Left colon (tissue), 2 donors: ENCODE results near the gene FKBP10. TPM values are rescaled to one million over a fixed set of nuclear protein-coding genes. Genes with fewer than 3 reads are reported as not detected.
A peak's percentile ranks its signal among the peaks of the same experiment; 100 is the strongest.

ENCODE experiments used
- ATAC-seq: fragments of 200-7000 bp; cut with Tn5 transposase; one replicate; pipeline ENCODE4 v1.9.1; 2020; ENCODE audit warnings: mild to moderate bottlenecking, moderate library complexity
- DNase-seq, 2 donors: peaks; one replicate each; pipeline ENCODE4 v3.0.0-alpha.2; 2020
- intact Hi-C, 2 donors: fragments of 100-400 bp; cut with DNase I in 1 of 2; cut with micrococcal nuclease in 1 of 2; formaldehyde crosslinking; loops; one replicate each; pipeline versions ENCODE4 v1.11.2 to v1.14.0; 2022; cut with DNase I, micrococcal nuclease
- total RNA-seq, 2 donors: library from RNA; stranded (reverse); fragmentation: NEBNext Ultra II Directional; extraction: Animal tissue kit (Norgen Biotek cat#: 25700); gene quantifications; one replicate each; pipeline ENCODE4 v1.2.1, GENCODE V29; 2021
- donor health status: DM: no; HTN: no; CAD: no.
- donor health status: DM: yes; HTN: yes; CAD: no.

FKBP10 gene
- total RNA-seq, 2 donors from 2014 or later, result 4.2 to 10.8 TPM

DNA sequence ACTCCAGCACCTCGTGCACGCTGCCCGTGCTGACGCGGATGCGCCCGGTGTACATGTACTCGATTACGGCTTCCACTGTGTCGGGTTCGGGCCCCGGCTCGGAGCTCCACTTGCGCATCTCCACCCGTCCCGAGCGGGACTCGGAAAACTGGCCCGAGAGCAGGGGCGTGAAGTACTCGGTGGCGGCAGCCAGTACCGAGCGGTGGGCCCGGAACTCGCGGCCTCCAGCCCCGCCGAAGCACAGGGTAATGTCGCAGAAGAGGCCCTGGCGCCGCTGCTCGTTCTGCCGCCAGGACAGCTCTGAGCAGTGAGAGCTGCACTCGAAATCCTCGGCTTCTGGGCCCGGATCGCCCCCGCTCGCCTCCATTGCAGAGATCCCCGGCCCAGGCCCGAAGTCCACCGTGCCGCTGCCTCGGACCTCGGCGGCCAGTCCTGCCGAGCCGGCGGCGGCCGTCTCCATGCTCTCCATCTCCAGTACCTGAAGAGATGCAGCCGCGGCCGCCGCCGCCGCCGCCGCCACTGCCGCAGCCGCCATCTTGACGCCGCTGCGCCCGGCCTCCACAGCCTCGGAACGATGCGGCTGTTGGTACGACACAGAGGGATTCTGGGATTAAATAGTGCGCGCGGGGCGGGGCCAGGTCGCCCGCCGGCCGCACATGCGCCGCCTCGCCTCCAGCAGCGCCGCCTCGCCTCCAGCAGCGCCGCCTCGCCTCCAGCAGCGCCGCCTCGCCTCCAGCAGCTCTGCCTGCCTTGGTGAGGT, 52.2 kb downstream of the FKBP10 start, which contains the start of gene KLHL11:
Gene KLHL11 (minus strand): TSS at position 588 of the 760 bp plus-strand sequence. CDS start 53 bp downstream, at position 535.
- intact Hi-C loops, result no loop called here
- ATAC-seq (peak; percentile 96), DNase-seq (peak; percentile 85 to 92)

DNA sequence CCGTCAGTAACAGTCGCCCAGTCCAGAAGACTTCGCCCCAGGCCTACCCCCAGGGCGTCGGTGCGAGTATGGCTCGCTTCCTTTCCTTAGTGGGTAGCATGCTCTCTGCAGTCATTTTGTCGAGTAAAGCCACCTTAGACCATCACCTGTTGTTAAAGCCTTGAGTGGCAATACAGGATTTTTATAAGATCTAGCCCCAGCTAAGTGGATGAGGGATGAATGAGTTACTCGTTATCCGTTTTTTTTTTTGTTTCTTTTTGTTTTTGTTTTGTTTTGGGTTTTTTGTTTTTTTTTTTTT, 52.7 kb downstream of the FKBP10 start:
- intact Hi-C loops, result no loop called here
- no peak for DNase-seq
- no peak for ATAC-seq

DNA sequence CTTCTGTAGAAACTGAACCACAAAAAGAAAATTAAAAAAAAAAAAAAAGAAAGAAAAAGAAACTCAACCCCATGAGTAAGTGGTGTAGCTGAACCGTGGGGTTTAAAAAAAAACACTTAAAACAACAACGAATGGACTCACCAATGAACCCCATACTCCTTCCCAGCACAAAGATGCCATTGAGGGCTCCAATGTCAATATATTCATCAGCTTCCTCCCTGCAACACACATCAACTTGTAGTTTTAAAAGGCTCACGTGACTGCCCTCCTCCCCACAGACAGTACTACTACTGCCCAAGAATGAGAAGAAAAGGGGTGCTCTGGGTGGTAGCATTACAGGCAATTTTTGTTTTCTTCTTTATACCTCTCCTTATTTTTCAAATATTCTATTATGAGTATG, 55.8 kb downstream of the FKBP10 start:
- ATAC-seq (no peak), DNase-seq (no peak)
- intact Hi-C loops, result no loop called here

DNA sequence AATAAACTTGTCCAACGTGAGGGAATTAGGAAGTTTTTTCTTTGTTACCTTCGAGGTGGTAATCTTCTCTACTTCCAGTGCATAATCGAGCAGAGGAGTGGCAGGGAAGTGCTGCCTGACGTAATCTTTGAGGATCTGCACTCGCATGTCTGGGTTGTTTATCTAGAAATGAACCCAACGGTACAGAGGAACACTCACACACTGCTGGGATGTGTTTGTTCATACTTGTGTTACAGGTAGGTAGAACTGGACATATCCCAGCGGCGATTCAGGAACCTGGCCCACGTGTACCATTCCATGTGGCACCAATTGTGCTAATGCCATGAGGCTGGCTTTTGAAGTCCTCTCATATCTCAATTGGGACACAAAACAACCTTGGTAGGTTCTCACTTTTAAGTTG, 56.6 kb downstream of the FKBP10 start:
- DNase-seq (no peak), ATAC-seq (no peak)
- intact Hi-C loops, result no loop called here

DNA sequence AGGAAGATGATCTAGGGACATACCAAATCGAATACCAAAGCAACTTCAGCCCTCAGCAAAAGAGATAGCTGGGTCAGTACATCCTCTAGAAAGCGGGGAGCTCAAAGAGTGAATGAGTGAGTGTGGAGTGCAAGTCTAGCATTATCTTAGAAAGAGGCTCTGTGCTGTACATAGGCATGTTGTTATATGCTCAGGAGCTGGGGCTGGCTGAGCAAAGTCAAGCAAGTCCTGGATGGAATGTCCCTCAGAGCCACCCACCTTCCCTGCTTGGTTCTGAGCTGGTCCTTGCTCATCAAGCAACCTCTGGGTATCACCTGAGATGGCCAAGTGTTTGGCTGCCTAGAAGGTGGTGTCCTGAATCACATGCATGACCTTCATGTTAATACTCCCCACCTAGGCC, 57.3 kb downstream of the FKBP10 start:
- no peak for DNase-seq
- intact Hi-C loops, result no loop called here
- ATAC-seq, result no peak

DNA sequence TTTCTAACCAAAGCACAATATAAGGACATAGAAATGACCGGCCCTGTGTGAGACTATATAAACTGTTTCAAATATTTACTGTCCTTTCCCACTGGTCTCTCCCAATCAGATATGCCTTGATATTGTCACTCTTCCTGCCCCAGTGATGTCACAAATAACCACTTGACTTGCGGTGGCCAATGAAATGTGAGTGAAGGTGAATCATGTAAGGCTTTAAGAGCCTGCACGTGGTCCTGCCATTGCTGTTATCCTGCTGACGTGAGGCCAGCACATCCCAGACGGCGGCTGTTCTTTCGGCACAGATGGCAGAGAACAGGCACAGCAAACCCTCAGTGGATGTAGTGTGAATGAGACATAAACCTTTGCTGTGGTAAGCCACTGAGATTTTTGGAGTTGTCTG, 57.8 kb downstream of the FKBP10 start:
- ATAC-seq, result no peak
- intact Hi-C loops, result no loop called here
- no peak for DNase-seq

DNA sequence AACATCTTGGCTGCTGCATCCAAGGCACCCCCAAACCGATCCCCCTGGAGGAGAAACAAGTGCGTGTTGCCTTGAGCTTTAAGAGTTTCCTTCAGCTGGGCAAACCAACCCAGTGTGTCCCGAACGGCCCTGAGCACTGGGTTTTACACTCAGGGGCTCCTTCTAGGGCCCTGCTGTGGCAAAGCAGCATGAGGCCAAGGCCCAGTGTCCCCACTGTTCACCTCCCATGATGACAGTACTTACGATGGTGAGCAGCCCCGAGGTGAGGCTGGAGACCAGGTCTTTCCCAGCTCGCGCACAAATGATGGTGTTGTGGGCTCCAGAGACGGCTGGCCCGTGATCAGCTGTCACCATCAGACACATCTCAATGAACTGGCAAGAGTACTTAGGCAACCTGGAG, 59.0 kb downstream of the FKBP10 start:
- DNase-seq (no peak), ATAC-seq (no peak)
- intact Hi-C loops, result no loop called here

Other genes with a start within 250 kb of the FKBP10 start
- gene KRT9, start 240.9 kb upstream of the FKBP10 start, total RNA-seq, result not detected
- gene KRT14, start 226.1 kb upstream of the FKBP10 start, total RNA-seq, result under 1 TPM; 0.25 to 0.40 TPM
- not detected for gene KRT16, start 200.2 kb upstream of the FKBP10 start, total RNA-seq
- under 1 TPM in 1 of 2 donors, not detected in 1; 0.70 TPM for gene KRT17, start 188.4 kb upstream of the FKBP10 start, total RNA-seq
- 100 to 1,000 TPM; 596 to 603 TPM for gene EIF1, start 124.1 kb upstream of the FKBP10 start, total RNA-seq
- not detected for gene GAST, start 100.7 kb upstream of the FKBP10 start, total RNA-seq
- under 1 TPM; 0.42 to 0.73 TPM for gene HAP1, start 78.4 kb upstream of the FKBP10 start, total RNA-seq
- gene JUP, start 26.3 kb upstream of the FKBP10 start, total RNA-seq, result 100 to 1,000 TPM; 343 to 345 TPM
- gene P3H4, start 1.1 kb upstream of the FKBP10 start, total RNA-seq, result 10 to 100 TPM; 10.7 to 15.3 TPM
- 10 to 100 TPM; 16.0 to 18.8 TPM for gene NT5C3B, start 23.2 kb downstream of the FKBP10 start, total RNA-seq
- gene KLHL10, start 24.8 kb downstream of the FKBP10 start, total RNA-seq, result not detected
- gene KLHL11, start 52.4 kb downstream of the FKBP10 start, total RNA-seq, result 1 to 10 TPM; 6.5 to 8.9 TPM
- 100 to 1,000 TPM in 1 of 2 donors, 10 to 100 TPM in 1; 88.2 to 125 TPM for gene ACLY, start 105.9 kb downstream of the FKBP10 start, total RNA-seq
- under 1 TPM; 0.12 to 0.20 TPM for gene ODAD4, start 117.6 kb downstream of the FKBP10 start, total RNA-seq
- 10 to 100 TPM; 45.6 to 53.6 TPM for gene CNP, start 153.8 kb downstream of the FKBP10 start, total RNA-seq
- gene DNAJC7, start 204.4 kb downstream of the FKBP10 start, total RNA-seq, result 10 to 100 TPM; 76.5 to 84.6 TPM
- 10 to 100 TPM; 29.4 to 31.9 TPM for gene NKIRAS2, start 207.1 kb downstream of the FKBP10 start, total RNA-seq
- 1 to 10 TPM; 1.8 to 2.5 TPM for gene C17orf113, start 237.6 kb downstream of the FKBP10 start, total RNA-seq